ENCODE results near the gene ECI1.
A peak's percentile ranks its signal among the peaks of the same experiment; 100 is the strongest.
"Not testable (repeated sequence)": the region's sequence is repeated elsewhere in the genome, so short reads cannot be mapped to it uniquely, and the experiment has no call there.

ECI1 gene

DNA sequence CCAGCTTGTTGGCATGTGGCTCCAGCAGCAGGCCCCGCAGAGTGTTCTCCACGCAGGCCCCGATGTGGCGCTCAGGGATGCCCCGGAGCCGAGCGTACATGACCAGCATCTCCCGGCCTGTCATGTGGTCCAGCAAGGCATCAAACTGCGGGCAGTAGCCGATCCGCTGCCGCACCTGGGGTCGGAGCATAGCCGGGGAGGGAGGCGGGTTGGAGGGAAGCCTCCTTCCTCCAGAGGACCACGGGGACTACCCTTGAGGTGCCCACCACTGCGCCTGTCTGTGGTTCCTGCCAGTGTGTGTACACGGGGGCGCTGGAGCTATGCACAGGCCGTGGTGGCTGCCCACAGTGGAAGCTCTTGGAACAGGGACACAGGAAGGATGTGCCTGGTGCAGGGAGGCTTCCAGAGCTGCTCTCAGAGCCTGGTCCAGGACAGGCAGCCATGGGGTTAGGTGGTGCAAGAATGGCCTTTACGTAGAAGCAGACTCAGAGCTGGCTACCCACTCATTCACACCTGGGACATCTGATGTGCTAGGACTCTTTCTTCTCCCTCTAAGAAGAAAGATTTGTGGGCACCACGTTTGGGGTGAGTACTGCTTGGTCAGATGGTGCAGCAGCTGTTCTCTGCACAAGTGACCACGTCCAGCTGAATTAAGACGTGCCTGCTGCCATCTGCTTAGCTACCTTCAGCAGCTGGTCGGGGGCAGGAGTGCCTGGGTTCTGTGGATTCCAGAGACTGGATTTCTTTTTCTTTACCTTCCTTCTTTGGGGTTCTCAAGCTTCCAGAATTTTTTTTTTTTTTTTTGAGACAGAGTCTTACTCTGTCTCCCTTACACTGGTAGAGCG lies 27.8 kb upstream of the ECI1 start:
- DNase-seq: no peak

- DNase-seq: no peak
Measured at GRCh38 chr16:2278272-2278608, 26.9 kb upstream of the ECI1 start.

- DNase-seq: no peak
Measured at GRCh38 chr16:2277466-2278271, 26.3 kb upstream of the ECI1 start.

DNA sequence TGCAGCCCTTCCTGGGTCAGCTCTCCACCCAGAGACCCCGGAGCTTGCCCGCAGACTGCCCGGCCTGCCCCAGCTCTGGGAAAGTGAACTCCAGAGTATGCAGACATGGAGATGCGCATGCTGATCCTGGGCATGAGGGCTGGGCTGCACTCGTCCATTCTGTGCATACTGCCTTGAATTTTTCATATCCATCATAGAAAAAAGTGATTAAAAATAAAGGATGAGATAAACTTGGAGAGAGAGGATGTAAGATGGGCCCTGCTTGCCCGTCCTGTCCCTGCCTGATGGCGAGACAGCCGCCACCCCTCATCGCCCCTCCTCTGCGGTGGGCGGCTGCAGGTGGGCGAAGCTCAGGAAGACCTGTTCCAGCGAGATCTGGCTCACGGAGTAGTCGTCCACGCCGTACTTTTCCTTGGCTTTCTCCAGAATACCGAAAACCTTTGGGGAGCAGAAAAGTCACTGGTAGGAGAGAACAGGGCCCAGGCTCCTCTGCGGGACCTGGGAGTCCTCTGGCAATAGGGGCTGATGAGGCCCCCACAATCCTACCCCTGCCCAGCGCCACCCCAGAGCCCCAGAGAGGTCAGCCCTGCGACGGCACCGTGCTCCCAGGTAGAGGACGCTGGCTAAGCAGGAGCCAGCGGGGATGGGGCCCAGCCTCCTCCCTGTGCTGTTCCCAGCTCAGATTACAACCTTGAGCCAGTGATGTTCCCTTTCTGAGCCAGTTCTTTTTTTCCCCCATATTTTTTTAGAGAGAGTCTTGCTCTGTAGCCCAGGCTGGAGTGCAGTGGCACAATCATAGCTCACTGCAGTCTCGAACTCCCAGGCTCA lies 25.2 kb upstream of the ECI1 start:
- DNase-seq: no peak

GRCh38 chr16:2275476-2276367 lies 24.3 kb upstream of the ECI1 start:
- DNase-seq: no peak

DNA sequence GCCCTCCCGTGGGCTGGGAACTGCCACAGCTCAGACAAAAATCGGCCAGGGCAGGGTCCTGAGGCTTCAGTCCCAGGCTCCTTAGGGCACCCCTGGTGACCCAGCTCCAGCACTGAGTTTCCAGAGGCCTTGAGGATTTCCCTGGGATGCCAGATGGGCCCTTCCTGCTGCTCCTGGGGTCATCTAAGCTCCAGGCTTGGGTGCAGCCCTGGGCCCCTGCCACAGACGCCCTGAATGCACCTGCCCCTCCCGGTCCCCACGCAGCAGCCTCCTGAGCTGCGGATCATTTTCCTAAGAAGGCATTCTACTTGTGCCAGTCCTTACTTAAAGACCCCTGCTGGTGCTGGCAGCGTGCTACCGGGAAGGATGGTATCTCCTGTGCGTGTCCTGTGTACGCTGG lies 22.5 kb upstream of the ECI1 start:
- DNase-seq: no peak

DNA sequence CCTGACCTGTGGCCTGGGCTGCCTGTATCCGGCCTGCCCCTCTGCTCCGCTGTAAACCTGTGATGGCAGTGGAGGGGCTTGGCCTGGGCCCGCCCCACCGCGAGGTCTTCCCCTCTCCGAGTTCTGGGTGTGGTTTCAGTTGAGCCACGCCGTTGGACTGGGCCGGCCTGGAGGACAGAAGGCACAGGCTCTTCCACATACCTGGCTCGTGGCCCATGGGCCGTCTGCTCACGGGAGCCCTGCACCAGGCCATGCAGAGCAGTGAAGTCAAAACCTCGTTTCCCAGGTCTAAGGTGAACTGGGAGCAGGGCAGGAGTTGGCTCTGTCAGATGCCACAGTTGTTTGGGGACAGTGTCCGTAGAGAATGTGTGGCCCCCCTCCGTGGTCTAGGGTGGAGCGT lies 22.1 kb upstream of the ECI1 start:
- no peak for DNase-seq

- no peak for DNase-seq
Measured at GRCh38 chr16:2271848-2272461, 20.6 kb upstream of the ECI1 start.

- DNase-seq: no peak
Measured at GRCh38 chr16:2270588-2271470, 19.4 kb upstream of the ECI1 start.

DNA sequence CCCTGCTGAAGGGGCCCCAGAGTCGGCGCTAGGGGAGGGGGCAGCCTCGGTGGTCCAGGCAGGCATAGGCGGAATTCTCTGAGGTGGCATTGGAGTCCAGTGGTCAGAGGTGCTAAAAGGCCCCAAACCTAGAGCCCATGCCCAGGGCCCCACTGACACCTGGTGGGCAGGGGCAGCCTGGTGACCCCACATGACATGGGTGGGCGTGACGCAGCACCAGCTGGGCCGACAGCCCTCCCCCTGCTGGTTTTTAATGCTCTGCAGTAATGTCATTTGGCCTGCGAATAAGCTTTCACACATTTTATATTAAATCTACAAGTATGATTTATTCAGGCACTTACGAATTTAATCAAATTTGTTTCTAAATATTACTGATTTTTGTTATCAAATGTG lies 18.7 kb upstream of the ECI1 start:
- no peak for DNase-seq

DNA sequence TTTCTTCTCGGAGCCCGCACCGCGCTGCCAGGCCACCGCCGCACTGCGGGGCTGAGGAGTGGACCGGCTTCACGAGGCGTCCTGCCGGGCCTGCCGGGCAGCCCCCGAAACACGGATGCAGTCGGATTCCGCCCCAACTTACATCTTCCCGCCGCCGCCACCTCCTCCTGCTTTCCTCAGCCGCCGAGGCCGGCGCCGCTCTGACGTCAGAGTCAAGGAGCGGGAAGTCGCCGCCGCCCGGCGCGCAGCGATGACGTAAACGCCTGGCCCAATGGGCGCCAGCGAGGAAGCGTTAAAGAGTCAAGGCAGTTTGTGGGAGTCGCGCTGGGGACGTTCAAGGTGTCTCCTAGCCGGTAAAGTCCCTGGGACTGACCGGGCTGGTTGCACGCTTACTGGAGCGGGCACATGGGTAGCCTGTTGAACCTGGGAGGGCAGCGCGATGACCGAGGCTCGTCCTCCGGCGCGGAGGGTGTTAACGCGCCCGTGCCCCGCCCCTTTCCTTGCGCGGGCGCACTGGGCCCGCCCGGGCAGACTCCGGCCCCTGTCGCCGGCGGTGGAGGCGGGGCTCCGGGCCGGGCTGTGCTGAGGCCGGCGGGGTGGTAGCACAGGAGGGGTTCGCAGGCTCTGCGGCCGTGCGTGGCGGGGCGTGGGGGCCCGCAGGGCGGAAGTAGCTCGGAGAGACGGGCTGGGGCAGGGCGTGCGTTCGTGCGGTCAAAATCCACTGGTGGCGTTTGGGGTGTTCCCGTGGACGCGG lies 16.7 kb upstream of the ECI1 start, which contains the start of gene RNPS1:
TSS of gene RNPS1 (minus strand) at position 214 of the 754 bp plus-strand sequence. CDS start 3,483 bp downstream, outside the sequence.
- DNase-seq: peak; percentile 99

DNA sequence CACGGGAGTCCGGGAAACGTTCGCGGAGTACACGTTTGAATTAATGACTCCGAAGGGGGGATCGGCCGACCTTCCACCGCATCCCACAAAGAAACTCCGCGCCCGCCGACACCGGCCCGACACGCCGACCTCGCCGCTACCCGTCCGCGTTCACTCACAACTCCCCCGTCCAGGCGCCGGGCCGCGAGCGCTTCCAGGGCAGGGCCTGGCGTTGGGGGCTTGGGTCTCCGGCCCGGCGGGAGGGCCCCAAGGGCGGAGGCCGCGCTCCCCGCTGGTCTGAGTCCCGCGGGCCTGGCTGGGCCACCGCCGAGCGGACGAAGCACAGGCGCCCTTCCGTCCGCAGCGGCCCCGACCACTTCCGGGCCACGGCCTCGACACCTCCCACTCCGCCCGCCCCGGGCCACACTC lies 16.1 kb upstream of the ECI1 start:
- not testable (repeated sequence) for DNase-seq

DNA sequence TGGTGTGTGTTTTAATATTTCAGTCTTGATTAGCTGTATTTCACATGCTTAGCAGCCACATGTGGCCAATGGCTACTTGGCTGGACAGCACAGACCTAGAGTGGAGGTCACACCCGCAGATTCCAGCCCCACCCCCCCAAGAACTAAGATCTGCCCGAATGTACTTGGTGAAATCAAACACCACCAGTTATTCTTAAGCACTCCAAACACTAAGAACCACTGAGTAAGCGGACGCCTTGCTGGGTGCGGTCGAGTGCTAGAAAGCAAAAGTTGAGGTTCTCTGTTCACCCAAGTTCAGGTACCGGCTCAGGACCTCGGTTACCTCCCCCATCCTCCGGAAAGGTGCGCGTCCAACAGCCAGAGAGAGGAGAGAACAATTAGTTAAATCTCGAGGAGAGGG lies 15.5 kb upstream of the ECI1 start:
- DNase-seq: not testable (repeated sequence)

GRCh38 chr16:2263026-2263425 lies 11.6 kb upstream of the ECI1 start:
- not testable (repeated sequence) for DNase-seq

DNA sequence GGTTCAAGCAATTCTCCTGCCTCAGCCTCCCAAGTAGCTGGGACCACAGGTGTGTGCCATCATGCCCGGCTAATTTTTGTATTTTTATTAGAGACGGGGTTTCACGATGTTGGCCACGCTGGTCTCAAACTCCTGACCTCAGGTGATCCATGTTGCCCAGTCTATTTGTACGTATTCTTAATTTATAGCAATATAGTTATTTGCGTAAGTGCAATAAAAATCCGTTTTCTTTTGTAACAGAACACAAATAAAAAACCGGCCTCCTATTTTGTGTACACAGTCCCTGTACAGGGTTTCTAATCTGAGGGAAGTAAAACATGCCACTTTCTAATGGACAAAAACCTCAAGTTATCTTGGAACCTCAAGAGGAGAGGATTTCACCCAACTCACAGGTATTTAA lies 8.9 kb upstream of the ECI1 start:
- DNase-seq: no peak

GRCh38 chr16:2258530-2258929 lies 7.1 kb upstream of the ECI1 start:
- not testable (repeated sequence) for DNase-seq

DNA sequence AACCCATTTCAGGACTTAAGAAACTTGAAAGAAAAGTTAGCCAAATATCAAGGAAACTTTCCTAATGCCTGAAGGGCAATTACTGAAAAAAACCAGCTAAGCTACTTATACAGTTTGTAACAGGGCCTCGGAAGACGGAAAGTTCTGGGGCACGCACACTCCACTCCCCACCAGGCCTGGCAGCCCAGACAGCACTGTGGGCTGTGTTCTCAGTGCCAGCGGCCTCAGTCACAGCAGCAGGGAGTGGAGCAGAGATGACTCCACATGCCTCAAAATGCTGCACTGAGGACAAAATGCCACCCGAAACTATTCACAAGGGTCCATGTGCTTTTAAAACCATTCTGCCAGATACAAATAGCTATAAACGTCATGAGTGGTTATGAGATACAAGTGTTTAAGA lies 6.3 kb upstream of the ECI1 start:
- DNase-seq: no peak

DNA sequence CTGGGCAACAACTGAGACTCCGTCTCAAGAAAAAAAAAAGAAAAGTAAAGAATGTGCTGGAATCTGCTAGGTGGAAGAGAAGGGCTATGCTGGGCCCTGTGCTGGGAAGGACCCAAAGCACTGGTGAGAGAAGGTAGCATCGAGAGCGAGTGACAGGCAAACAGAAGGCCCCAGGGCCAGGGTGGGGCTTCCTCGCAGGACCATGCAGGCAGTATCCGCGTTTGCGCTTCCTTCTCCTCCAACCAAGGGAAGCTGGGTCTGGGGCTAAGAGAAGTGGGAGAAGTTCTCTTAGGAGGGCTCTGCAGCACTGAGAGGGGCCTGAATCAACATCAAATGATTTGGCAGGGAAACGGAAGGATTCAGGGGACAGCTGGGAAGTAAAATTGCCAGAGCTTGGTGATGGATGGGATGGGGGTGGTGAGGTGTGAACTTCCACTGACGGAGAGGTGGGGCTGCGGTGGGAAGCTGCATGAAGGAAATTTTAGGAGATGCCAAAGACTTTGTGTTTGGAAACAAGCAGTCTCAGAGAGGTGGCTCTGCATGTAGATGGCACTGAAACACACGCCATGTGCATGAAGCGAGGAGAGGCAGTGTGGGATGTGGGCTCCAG lies 5.2 kb upstream of the ECI1 start:
- DNase-seq: no peak

DNA sequence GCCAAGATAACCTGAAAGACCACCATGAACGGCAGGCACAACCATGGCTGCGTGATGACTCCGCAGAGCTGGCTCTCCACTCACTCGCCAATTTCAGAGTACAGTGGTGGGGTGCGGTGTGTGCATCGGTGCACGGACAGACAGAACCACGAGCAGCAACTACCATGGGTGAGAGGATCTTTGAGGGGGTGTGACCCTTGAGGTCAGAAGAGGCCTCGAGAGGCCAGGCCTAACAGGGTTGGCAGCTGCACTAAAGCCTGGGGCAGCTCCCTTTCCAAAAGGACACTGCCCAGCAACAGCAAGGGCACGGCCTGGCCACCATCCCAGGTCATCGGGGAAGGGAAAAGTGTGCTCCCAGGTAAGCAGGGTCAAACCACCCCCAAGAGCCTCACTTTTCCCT lies 1.9 kb upstream of the ECI1 start:
- DNase-seq: no peak

DNA sequence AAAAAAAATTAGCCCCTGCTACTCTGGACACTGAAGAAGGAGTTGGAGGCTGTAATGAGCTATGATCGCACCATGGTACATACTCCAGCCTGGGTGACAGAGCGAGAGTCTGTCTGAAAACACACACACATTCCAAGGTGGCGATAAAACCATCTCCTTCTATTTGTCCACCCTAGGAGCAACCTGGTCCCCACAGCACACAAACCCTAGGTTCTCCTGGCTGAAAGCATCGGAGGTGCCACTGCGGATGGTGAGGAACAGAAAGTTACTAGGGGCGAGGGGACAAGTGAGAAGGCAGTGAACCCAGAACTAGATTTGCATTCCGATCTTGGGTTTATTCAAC lies 1.4 kb upstream of the ECI1 start:
- no peak for DNase-seq

Measured in activated CD8-positive, alpha-beta memory T cell treated with anti-CD3 and anti-CD28 coated beads, Interleukin-2, amount 50 U/mL, for 48 hours (primary cell).